Activated CD8-positive, alpha-beta T cell treated with anti-CD3 and anti-CD28 coated beads for 36 hours (primary cell): ENCODE data around the gene F8. TPM values are rescaled to one million over a fixed set of nuclear protein-coding genes. Genes with fewer than 3 reads are reported as not detected.
A peak's percentile ranks its signal among the peaks of the same experiment; 100 is the strongest.
"Not testable (repeated sequence)": the region's sequence is repeated elsewhere in the genome, so short reads cannot be mapped to it uniquely, and the experiment has no call there.

Experiments
- ATAC-seq: fragments of 200-7000 bp; cut with Tn5 transposase; one replicate; pipeline ENCODE4 v1.10.0; 2021; ENCODE audit warnings: mild to moderate bottlenecking, moderate library complexity
- CTCF ChIA-PET: fragments of 350-600 bp; sonication (Branson Sonifier 250); formaldehyde crosslinking; loops from one replicate; lab custom pipeline; 2021; ENCODE audit warnings: antibody characterized with exemption; lab: Charles Lee
- POLR2A ChIA-PET: fragments of 350-600 bp; sonication (Branson Sonifier 250); formaldehyde crosslinking; loops from one replicate; lab custom pipeline; 2021; ENCODE audit warnings: antibody characterized with exemption; lab: Charles Lee
- DNase-seq: peaks from one replicate; pipeline ENCODE4 v3.0.0-alpha.2; 2020
- H3K27ac Mint-ChIP-seq: one replicate; pipeline ENCODE4 v1.8.0; 2021; ENCODE audit warnings: mild to moderate bottlenecking, mixed read lengths
- H3K27me3 Mint-ChIP-seq: one replicate; pipeline ENCODE4 v1.8.0; 2021; ENCODE audit warnings: mixed read lengths
- H3K36me3 Mint-ChIP-seq: one replicate; pipeline ENCODE4 v1.8.0; 2021; ENCODE audit warnings: low read depth, mixed read lengths
- H3K4me1 Mint-ChIP-seq: one replicate; pipeline ENCODE4 v1.8.0; 2021; ENCODE audit warnings: low read depth, mixed read lengths
- H3K4me3 Mint-ChIP-seq: one replicate; pipeline ENCODE4 v1.8.0; 2021; ENCODE audit warnings: mild to moderate bottlenecking, moderate library complexity, mixed read lengths
- H3K9me3 Mint-ChIP-seq: one replicate; pipeline ENCODE4 v1.8.0; 2021; ENCODE audit warnings: mixed read lengths
- intact Hi-C: fragments of 100-400 bp; cut with micrococcal nuclease; formaldehyde crosslinking; loops from one replicate; pipeline ENCODE4 v1.10.0; 2022
- total RNA-seq, 2 experiments: library from RNA; stranded (reverse); gene quantifications; one replicate each; pipeline ENCODE4 v1.2.3, GENCODE V29; 2021
- TF ChIP-seq, protein P1 (sequence below): fragments of 200-600 bp; IDR thresholded peaks from one replicate; pipeline ENCODE4 v1.8.0; 2022; ENCODE audit warnings: antibody characterized with exemption, mild to moderate bottlenecking

Gene F8
- total RNA-seq, 2 experiments from 2014 or later = 4.1 to 4.4 TPM

DNA sequence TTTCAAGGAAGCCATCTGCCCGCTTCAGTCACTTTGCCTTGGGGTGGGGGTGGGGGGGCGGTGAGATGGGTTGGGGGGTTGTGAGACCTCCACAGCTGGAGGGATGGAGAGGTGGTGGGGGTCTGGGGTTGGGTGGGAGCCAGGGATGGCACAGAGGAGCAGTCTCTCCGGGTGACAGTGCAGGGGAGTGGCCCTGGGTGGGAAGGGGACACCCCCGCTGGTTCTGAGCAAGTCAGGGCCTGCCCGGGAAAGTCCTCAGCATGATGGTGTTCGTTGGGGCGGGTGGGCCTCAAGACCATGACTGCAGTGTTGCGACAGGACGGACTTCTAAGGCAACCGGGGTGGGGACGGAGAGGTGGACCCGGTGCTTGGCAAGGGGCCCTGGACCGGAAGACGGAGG lies 137.0 kb downstream of the F8 start:
- H3K27me3 Mint-ChIP-seq, H3K27ac Mint-ChIP-seq, DNase-seq, H3K36me3 Mint-ChIP-seq, POLR2A ChIA-PET, CTCF ChIA-PET, H3K4me3 Mint-ChIP-seq, intact Hi-C loops, H3K9me3 Mint-ChIP-seq, H3K4me1 Mint-ChIP-seq: not testable (repeated sequence)
- peak; percentile 25 for ATAC-seq

DNA sequence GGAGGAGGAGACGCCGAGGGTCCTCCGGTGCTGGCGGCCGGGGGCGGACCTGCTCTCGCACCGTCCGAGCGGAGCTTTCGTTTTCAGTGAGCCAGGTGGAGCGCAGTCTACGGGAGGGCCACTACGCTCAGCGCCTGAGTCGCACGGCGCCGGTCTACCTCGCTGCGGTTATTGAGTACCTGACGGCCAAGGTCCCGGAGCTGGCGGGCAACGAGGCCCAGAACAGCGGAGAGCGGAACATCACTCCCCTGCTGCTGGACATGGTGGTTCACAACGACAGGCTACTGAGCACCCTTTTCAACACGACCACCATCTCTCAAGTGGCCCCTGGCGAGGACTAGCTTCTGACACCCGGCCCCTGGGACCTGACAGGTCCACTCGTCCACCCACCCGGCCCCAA lies 137.5 kb downstream of the F8 start:
- H3K9me3 Mint-ChIP-seq, H3K4me1 Mint-ChIP-seq, ATAC-seq, intact Hi-C loops, H3K27me3 Mint-ChIP-seq, POLR2A ChIA-PET, H3K27ac Mint-ChIP-seq, H3K36me3 Mint-ChIP-seq, DNase-seq, CTCF ChIA-PET, H3K4me3 Mint-ChIP-seq: not testable (repeated sequence)

DNA sequence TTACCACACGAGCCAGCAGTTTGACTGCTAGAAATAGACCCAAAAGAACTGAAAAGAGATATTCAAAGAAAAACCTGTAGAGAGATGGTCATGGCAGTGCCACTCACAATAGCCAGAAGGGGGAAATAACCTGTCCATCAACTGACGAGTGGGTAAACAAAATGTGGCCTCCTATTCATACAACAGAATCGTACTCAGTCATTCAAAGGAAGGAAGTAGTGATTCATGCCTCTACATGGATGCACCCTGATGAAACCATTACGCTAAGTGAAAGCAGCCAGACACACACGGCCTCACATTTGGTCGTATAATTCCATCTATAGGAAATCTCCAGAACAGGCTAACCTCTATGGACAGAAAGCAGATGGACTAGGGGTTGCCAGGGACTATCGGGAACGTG lies 138.5 kb downstream of the F8 start:
- H3K36me3 Mint-ChIP-seq, H3K27ac Mint-ChIP-seq, H3K27me3 Mint-ChIP-seq, H3K4me3 Mint-ChIP-seq, H3K4me1 Mint-ChIP-seq, CTCF ChIA-PET, H3K9me3 Mint-ChIP-seq, DNase-seq, intact Hi-C loops, POLR2A ChIA-PET: not testable (repeated sequence)
- peak; percentile 43 for ATAC-seq

DNA sequence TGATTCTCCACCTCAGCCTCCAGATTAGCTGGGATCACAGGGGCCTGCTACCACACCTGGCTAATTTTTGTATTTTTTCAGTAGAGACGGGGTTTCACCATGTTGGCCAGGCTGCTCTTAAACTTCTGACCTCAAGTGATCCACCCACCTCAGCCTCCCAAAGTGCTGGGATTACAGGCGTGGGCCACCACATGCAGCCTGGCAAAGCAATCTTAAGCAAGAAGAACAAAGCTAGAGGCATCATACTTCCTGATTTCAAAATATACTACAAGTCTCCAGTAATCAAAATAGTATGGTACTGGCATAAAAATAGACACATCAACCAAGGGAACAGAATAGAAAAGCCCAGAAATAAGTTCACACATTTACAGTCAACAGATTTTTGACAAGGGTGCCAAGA lies 149.2 kb downstream of the F8 start:
- ChIA-PET POLR2A (no interaction called here), CTCF (no interaction called here)
- intact Hi-C loops = no loop called here
- H3K27me3 Mint-ChIP-seq = no peaks in the 10 kb centered on the region
- TF ChIP-seq, protein P1, sequence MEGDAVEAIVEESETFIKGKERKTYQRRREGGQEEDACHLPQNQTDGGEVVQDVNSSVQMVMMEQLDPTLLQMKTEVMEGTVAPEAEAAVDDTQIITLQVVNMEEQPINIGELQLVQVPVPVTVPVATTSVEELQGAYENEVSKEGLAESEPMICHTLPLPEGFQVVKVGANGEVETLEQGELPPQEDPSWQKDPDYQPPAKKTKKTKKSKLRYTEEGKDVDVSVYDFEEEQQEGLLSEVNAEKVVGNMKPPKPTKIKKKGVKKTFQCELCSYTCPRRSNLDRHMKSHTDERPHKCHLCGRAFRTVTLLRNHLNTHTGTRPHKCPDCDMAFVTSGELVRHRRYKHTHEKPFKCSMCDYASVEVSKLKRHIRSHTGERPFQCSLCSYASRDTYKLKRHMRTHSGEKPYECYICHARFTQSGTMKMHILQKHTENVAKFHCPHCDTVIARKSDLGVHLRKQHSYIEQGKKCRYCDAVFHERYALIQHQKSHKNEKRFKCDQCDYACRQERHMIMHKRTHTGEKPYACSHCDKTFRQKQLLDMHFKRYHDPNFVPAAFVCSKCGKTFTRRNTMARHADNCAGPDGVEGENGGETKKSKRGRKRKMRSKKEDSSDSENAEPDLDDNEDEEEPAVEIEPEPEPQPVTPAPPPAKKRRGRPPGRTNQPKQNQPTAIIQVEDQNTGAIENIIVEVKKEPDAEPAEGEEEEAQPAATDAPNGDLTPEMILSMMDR = no peak
- DNase-seq (no peak), ATAC-seq (no peak)
- H3K9me3 Mint-ChIP-seq = peaks cover 6% of the 10 kb centered on the region
- no peaks in the 10 kb centered on the region for H3K36me3 Mint-ChIP-seq
- no peaks in the 10 kb centered on the region for H3K4me1 Mint-ChIP-seq
- no peak overlapping the region for H3K4me3 Mint-ChIP-seq
- no peak overlapping the region for H3K27ac Mint-ChIP-seq

DNA sequence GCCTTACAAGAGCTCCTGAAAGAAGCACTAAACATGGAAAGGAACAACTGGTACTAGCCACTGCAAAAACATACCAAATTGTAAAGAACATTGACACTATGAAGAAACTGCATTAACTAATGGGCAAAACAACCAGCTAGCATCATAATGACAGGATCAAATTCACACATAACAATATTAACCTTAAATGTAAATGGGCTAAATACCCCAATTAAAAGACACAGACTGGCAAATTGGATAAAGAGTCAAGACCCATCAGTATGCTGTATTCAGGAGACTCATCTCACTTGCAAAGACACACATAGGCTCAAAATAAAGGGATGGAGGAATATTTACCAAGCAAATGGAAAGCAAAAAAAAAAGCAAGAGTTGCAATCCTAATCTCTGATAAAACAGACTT lies 154.0 kb downstream of the F8 start:
- H3K4me3 Mint-ChIP-seq, H3K27ac Mint-ChIP-seq, ATAC-seq, CTCF ChIA-PET, H3K4me1 Mint-ChIP-seq, H3K27me3 Mint-ChIP-seq, POLR2A ChIA-PET, intact Hi-C loops, DNase-seq, H3K36me3 Mint-ChIP-seq: not testable (repeated sequence)
- H3K9me3 Mint-ChIP-seq = peaks cover 11% of the 10 kb centered on the region

DNA sequence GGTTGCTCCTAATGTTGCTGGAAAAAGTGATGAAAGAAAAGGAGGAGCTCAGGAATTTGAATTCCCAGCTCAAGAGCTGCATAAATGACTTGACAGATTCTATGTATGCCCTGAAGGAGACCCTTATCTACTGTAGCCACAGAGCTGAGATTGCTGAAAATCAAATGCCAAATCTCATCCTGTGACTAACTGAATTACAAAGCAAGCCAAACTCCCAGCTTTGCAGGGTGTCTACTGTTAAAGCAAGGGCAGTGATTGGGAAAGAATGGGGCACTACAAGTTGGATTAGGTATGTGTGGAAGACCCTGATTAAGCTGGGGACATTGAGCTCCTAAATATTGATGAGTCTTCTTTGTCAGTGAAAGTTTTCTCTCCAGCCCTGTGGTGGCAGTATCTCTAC lies 167.3 kb downstream of the F8 start:
- TF ChIP-seq, protein P1 = no peak
- H3K4me3 Mint-ChIP-seq = no peak overlapping the region
- H3K36me3 Mint-ChIP-seq = no peaks in the 10 kb centered on the region
- ChIA-PET CTCF (no interaction called here), POLR2A (no interaction called here)
- no peaks in the 10 kb centered on the region for H3K27me3 Mint-ChIP-seq
- DNase-seq = no peak
- intact Hi-C loops = no loop called here
- no peak for ATAC-seq
- no peak overlapping the region for H3K27ac Mint-ChIP-seq
- no peaks in the 10 kb centered on the region for H3K4me1 Mint-ChIP-seq
- no peaks in the 10 kb centered on the region for H3K9me3 Mint-ChIP-seq

DNA sequence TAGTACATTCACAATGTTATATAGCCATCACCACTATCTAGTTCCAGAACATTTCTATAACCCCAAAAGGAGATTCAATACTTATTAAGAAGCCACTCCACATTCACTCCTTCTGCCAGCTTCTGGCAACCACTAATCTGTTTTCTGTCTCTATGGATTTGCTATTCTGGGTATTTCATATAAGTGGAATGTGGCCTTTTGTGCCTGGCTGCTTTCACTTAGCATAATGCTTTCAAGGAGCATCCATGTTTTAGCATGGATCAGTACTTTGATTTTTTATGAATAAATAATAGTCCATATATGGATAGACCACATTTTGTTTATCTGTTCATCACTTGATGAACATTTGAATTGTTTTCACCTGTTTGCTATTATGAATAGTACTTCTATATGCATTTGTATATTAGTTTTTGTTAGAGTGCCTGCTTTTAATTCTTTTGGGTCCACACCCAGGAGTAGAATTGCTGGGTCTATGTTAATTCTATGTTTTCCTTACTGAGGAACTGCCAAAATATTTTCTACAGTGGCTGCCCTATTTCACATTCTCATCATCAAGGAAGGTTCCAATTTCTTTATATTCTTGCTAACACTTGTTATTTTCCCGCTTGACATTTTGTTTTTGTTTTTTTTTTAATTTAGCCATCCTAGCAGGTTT lies 171.4 kb downstream of the F8 start:
- no peaks in the 10 kb centered on the region for H3K27me3 Mint-ChIP-seq
- H3K4me1 Mint-ChIP-seq = no peaks in the 10 kb centered on the region
- ChIA-PET POLR2A (no interaction called here), CTCF (no interaction called here)
- intact Hi-C loops = no loop called here
- no peak for DNase-seq
- TF ChIP-seq, protein P1 = no peak
- no peak overlapping the region for H3K27ac Mint-ChIP-seq
- H3K9me3 Mint-ChIP-seq = no peaks in the 10 kb centered on the region
- no peak for ATAC-seq
- no peaks in the 10 kb centered on the region for H3K36me3 Mint-ChIP-seq
- no peak overlapping the region for H3K4me3 Mint-ChIP-seq
